Tibial nerve (tissue), 4 donors: ENCODE results near the gene NSUN4. TPM values are rescaled to one million over a fixed set of nuclear protein-coding genes. Genes with fewer than 3 reads are reported as not detected.

ENCODE experiments used
- DNase-seq, 2 donors: peaks; one replicate each; pipeline ENCODE4 v3.0.0-alpha.2; 2019; ENCODE audit warnings: low spot score in 2 of 2
- H3K27ac ChIP-seq, 4 donors: fragments of 200-600 bp; sonication (generic) in 3 of 4; one replicate each; pipeline ENCODE4 v1.5.1; 2017 to 2019; ENCODE audit warnings: mild to moderate bottlenecking in 1 of 4
- H3K27me3 ChIP-seq, 2 donors: fragments of 200-600 bp; sonication (generic) in 1 of 2; one replicate each; pipeline versions ENCODE4 v1.5.1 to v1.6.0; 2017 to 2019
- H3K36me3 ChIP-seq, 3 donors: fragments of 200-600 bp; sonication (generic); one replicate each; pipeline ENCODE4 v1.5.1; 2018 to 2019
- H3K4me1 ChIP-seq, 4 donors: fragments of 200-600 bp; sonication (generic) in 3 of 4; one replicate each; pipeline ENCODE4 v1.5.1; 2017 to 2019
- H3K4me3 ChIP-seq, 4 donors: fragments of 200-600 bp; sonication (generic) in 3 of 4; one replicate each; pipeline ENCODE4 v1.5.1; 2017 to 2019; ENCODE audit warnings: mild to moderate bottlenecking in 1 of 4, moderate library complexity in 1 of 4
- H3K9me3 ChIP-seq, 4 donors: fragments of 200-600 bp; sonication (generic) in 3 of 4; one replicate each; pipeline ENCODE4 v1.5.1; 2017 to 2019
- EP300 ChIP-seq, 2 donors: sonication (generic); formaldehyde crosslinking; IDR thresholded peaks; one replicate each; pipeline ENCODE4 v1.6.1; 2017; ENCODE audit warnings: antibody characterized with exemption in 2 of 2, mild to moderate bottlenecking in 1 of 2
- POLR2A ChIP-seq, 2 donors: fragments of 450-650 bp; IDR thresholded peaks; one replicate each; pipeline ENCODE4 v1.6.1; 2017; ENCODE audit warnings: antibody characterized with exemption in 2 of 2, mild to moderate bottlenecking in 2 of 2, moderate library complexity in 2 of 2
- whole genome bisulfite sequencing, 2 donors: methylation state at CpG; one replicate each; pipeline ENCODE4 v1.1.5; 2018; 5-methylcytosine and 5-hydroxymethylcytosine counted together
- total RNA-seq, 4 donors: library from RNA; depleted of rRNA; stranded (reverse); fragments of >200 nt; gene quantifications; one replicate each; pipeline ENCODE4 v1.1.0, GENCODE V29; 2016
- TF ChIP-seq, protein P1 (sequence below), 5 experiments: fragments of 200-600 bp in 3 of 5; fragments of 450-650 bp in 2 of 5; sonication (generic) in 3 of 5; IDR thresholded peaks; one replicate each; pipeline ENCODE4 v1.5.1; 2016 to 2019; ENCODE audit warnings: antibody characterized with exemption in 5 of 5, mild to moderate bottlenecking in 3 of 5, moderate library complexity in 2 of 5

The NSUN4 gene
- total RNA-seq, result 10 to 100 TPM; 19.5 to 39.8 (median 31.2) TPM

- 0 to 1% methylated on average over 53 of the region's 53 CpGs for WGBS, 2 donors
- peak; percentile 90 to 95 for DNase-seq
- TF ChIP-seq, protein P1, sequence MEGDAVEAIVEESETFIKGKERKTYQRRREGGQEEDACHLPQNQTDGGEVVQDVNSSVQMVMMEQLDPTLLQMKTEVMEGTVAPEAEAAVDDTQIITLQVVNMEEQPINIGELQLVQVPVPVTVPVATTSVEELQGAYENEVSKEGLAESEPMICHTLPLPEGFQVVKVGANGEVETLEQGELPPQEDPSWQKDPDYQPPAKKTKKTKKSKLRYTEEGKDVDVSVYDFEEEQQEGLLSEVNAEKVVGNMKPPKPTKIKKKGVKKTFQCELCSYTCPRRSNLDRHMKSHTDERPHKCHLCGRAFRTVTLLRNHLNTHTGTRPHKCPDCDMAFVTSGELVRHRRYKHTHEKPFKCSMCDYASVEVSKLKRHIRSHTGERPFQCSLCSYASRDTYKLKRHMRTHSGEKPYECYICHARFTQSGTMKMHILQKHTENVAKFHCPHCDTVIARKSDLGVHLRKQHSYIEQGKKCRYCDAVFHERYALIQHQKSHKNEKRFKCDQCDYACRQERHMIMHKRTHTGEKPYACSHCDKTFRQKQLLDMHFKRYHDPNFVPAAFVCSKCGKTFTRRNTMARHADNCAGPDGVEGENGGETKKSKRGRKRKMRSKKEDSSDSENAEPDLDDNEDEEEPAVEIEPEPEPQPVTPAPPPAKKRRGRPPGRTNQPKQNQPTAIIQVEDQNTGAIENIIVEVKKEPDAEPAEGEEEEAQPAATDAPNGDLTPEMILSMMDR (IDR thresholded peaks at IDR 0.05), result peak; percentile 62 to 90 (median 76)
- TF ChIP-seq EP300 (IDR thresholded peaks at IDR 0.05), result peak; percentile 91 to 97
- peak; percentile 71 to 90 for TF ChIP-seq POLR2A (IDR thresholded peaks at IDR 0.05)
Measured at GRCh38 chr1:46340404-46341221, at the start of gene NSUN4. NSUN4 (plus strand) TSS chr1:46340807; CDS start chr1:46340827, 20 bp downstream.

DNA sequence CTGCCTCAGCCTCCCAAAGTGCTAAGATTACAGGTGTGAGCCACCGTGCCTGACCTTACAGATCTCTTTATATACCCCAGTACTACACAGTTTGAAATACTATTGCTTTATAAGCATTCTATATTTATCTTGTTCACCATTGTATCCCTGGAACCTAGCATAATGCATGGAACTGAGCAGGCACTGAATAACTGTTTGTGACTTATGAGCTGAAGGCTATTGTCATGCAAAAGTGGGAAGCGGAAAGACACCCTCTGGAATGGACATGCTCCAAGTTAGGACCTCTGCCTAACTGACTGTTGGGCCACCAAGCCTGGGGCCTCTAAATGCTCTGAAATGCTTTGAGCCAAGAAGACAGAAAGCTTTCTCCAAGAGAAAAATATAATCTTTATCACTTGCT lies 45.3 kb upstream of the NSUN4 start:
- Histone ChIP-seq H3K27ac (no peak overlapping the region), H3K36me3 (peaks cover 4 to 71% (median 5%) of the 10 kb centered on the region in 3 donors), H3K4me3 (no peak overlapping the region), H3K9me3 (no peaks in the 10 kb centered on the region), H3K4me1 (peaks cover 0 to 27% (median 8%) of the 10 kb centered on the region in 4 donors), H3K27me3 (no peaks in the 10 kb centered on the region)
- 93% methylated on average over 2 of the region's 2 CpGs for WGBS, 2 donors
- DNase-seq, result no peak
- TF ChIP-seq, protein P1 (IDR thresholded peaks at IDR 0.05), result no peak
- TF ChIP-seq POLR2A (IDR thresholded peaks at IDR 0.05) (no peak), EP300 (IDR thresholded peaks at IDR 0.05) (no peak)

More at GRCh38 chr1:46340404-46341221, at the start of gene NSUN4:
- Histone ChIP-seq H3K4me3 (peak within 1 kb of the TSS; percentile 47 to 88 (median 73)), H3K27me3 (no peaks in the 10 kb centered on the region), H3K4me1 (peaks cover 0 to 23% (median 8%) of the 10 kb centered on the region in 4 donors), H3K36me3 (peaks cover 0 to 39% (median 8%) of the 10 kb centered on the region in 3 donors), H3K27ac (peak within 1 kb of the TSS; percentile 96 to 99 (median 98)), H3K9me3 (no peaks in the 10 kb centered on the region)

GRCh38 chr1:46298387-46298786 lies 42.2 kb upstream of the NSUN4 start:
- Histone ChIP-seq H3K4me3 (no peak overlapping the region), H3K27me3 (no peaks in the 10 kb centered on the region), H3K27ac (no peak overlapping the region), H3K4me1 (peaks cover 0 to 42% (median 22%) of the 10 kb centered on the region in 4 donors), H3K36me3 (peaks cover 4 to 46% (median 5%) of the 10 kb centered on the region in 3 donors), H3K9me3 (no peaks in the 10 kb centered on the region)
- no peak for DNase-seq
- no peak for TF ChIP-seq POLR2A (IDR thresholded peaks at IDR 0.05)
- TF ChIP-seq, protein P1 (IDR thresholded peaks at IDR 0.05), result no peak
- TF ChIP-seq EP300 (IDR thresholded peaks at IDR 0.05), result no peak

- H3K36me3 ChIP-seq, result peaks cover 4 to 21% (median 5%) of the 10 kb centered on the region in 3 donors
- peak overlapping the region; percentile 98 to 99 (median 98) for H3K27ac ChIP-seq
- H3K9me3 ChIP-seq, result no peaks in the 10 kb centered on the region
- 24 to 28% methylated on average over 6 of the region's 6 CpGs for WGBS, 2 donors
- H3K4me3 ChIP-seq, result peak overlapping the region; percentile 77 to 98 (median 90)
- TF ChIP-seq POLR2A (IDR thresholded peaks at IDR 0.05), result no peak
- no peak for TF ChIP-seq EP300 (IDR thresholded peaks at IDR 0.05)
- TF ChIP-seq, protein P1 (IDR thresholded peaks at IDR 0.05), result no peak
- H3K27me3 ChIP-seq, result no peaks in the 10 kb centered on the region
- no peak for DNase-seq
- H3K4me1 ChIP-seq, result peaks cover 0 to 60% (median 32%) of the 10 kb centered on the region in 4 donors
Measured at GRCh38 chr1:46300673-46301405, 39.8 kb upstream of the NSUN4 start.
